Measurements from ENCODE around the gene FAM204A. TPM values are rescaled to one million over a fixed set of nuclear protein-coding genes. Genes with fewer than 3 reads are reported as not detected.

FAM204A gene
- total and polyA plus RNA-seq, 8 donors = 39.7 to 86.6 (median 72.9) TPM

GRCh38 chr10:118310822-118311221, 31.3 kb downstream of the FAM204A start:
- no peak overlapping the region for H3K4me3 ChIP-seq
- H3K9me3 ChIP-seq = no peaks in the 10 kb centered on the region
- TF ChIP-seq CTCF (IDR thresholded peaks at IDR 0.05) = no peak
- DNase-seq (peak in 1 of 4 donors; percentile 22), ATAC-seq (no peak)
- H3K27ac ChIP-seq = no peak overlapping the region
- H3K36me3 ChIP-seq = peaks cover 0 to 65% of the 10 kb centered on the region in 2 donors
- H3K27me3 ChIP-seq = no peaks in the 10 kb centered on the region
- H3K4me1 ChIP-seq = no peaks in the 10 kb centered on the region
- intact Hi-C loops (cut with DNase I) = no loop called here

DNA sequence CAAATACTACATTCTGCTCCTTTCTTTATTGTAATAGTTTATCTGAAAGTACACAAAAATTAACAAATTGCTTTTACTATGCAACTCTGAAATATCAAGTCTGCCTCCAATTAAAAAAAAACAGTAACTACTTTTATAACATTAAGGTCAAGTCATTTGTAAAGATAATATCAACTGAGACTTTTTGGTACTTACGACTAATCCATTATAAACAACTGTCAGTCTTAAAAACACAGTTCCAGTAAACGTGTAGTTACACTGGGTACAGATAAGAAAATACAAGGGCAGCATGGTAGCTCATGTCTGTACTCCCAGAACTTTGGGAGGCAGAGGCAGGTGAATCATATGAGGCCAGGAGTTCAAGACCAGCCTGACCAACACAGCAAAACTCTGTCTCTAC, 32.2 kb downstream of the FAM204A start:
- intact Hi-C loops (cut with DNase I) = no loop called here
- Histone ChIP-seq H3K36me3 (peaks cover 0 to 74% of the 10 kb centered on the region in 2 donors), H3K27ac (no peak overlapping the region)

GRCh38 chr10:118308664-118309063, 33.5 kb downstream of the FAM204A start:
- no peaks in the 10 kb centered on the region for H3K9me3 ChIP-seq
- H3K4me3 ChIP-seq = no peak overlapping the region
- DNase-seq (no peak), ATAC-seq (no peak)
- H3K27me3 ChIP-seq = no peaks in the 10 kb centered on the region
- H3K36me3 ChIP-seq = peaks cover 0 to 76% of the 10 kb centered on the region in 2 donors
- no peak overlapping the region for H3K27ac ChIP-seq
- no peak for TF ChIP-seq CTCF (IDR thresholded peaks at IDR 0.05)
- intact Hi-C loops (cut with DNase I) = no loop called here
- H3K4me1 ChIP-seq = no peaks in the 10 kb centered on the region

More for the DNA sequence above, 32.2 kb downstream of the FAM204A start:
- no peaks in the 10 kb centered on the region for H3K9me3 ChIP-seq
- no peak for DNase-seq
- ATAC-seq = no peak
- H3K4me3 ChIP-seq = no peak overlapping the region
- H3K27me3 ChIP-seq = no peaks in the 10 kb centered on the region
- no peak for TF ChIP-seq CTCF (IDR thresholded peaks at IDR 0.05)
- no peaks in the 10 kb centered on the region for H3K4me1 ChIP-seq

- H3K27me3 ChIP-seq = no peaks in the 10 kb centered on the region
- peaks cover 0 to 71% of the 10 kb centered on the region in 2 donors for H3K36me3 ChIP-seq
- ATAC-seq = no peak
- TF ChIP-seq CTCF (IDR thresholded peaks at IDR 0.05) = no peak
- H3K4me3 ChIP-seq = no peak overlapping the region
- H3K9me3 ChIP-seq = no peaks in the 10 kb centered on the region
- no peak overlapping the region for H3K27ac ChIP-seq
- H3K4me1 ChIP-seq = no peaks in the 10 kb centered on the region
- intact Hi-C loops (cut with DNase I) = no loop called here
- DNase-seq = no peak
Measured at GRCh38 chr10:118307859-118308258, 34.3 kb downstream of the FAM204A start.

- intact Hi-C loops (cut with DNase I) = no loop called here
- Histone ChIP-seq H3K9me3 (no peaks in the 10 kb centered on the region), H3K4me3 (no peak overlapping the region), H3K4me1 (no peaks in the 10 kb centered on the region), H3K27ac (no peak overlapping the region), H3K27me3 (no peaks in the 10 kb centered on the region), H3K36me3 (peaks cover 0 to 64% of the 10 kb centered on the region in 2 donors)
- ATAC-seq (no peak), DNase-seq (peak in 2 of 4 donors; percentile 34 to 42)
- TF ChIP-seq CTCF (IDR thresholded peaks at IDR 0.05) = no peak
Measured at GRCh38 chr10:118307220-118307619, 34.9 kb downstream of the FAM204A start.
